ENCODE measurements around the gene OR6V1.

OR6V1 gene, protein sequence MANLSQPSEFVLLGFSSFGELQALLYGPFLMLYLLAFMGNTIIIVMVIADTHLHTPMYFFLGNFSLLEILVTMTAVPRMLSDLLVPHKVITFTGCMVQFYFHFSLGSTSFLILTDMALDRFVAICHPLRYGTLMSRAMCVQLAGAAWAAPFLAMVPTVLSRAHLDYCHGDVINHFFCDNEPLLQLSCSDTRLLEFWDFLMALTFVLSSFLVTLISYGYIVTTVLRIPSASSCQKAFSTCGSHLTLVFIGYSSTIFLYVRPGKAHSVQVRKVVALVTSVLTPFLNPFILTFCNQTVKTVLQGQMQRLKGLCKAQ

GRCh38 chr7:143052041-143052440, at the start of gene OR6V1:
Gene OR6V1 (plus strand): TSS chr7:143052341. CDS start chr7:143052341, 0 bp downstream.
- CTCF ChIA-PET, result interaction anchor here (1.6 kb wide), 1 partner anchor 8 kb away, joined by 3 read pairs; no protein-coding TSS in a partner anchor
- TF ChIP-seq CTCF (IDR thresholded peaks at IDR 0.05; ENCODE audit: control extremely low read depth, extremely low read depth, low read depth, missing control alignments), result no peak
- POLR2A ChIA-PET, result no interaction called here
- DNase-seq (ENCODE audit: extremely low spot score), result no peak

DNA sequence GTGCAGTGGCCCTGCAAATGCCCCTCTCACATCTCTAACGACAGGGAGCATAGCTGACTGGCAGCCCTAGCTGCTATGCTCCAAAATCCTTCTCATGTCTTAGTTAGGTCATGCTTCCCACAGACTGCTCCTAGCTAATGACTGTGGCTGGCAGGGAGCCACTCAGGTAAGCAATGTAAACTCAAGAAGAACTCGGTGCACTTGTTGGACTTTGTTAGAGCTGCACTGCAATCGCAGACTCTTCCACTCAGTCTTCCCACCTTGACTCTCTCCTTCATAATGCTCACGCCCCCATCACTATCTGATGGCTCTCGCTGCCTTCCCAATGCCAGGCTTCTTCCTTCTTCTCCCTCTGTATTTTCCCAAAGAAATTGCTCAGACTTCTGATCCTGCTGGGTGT, 49.2 kb upstream of the OR6V1 start:
- POLR2A ChIA-PET, result no interaction called here
- no peak for DNase-seq (ENCODE audit: extremely low spot score)
- CTCF ChIA-PET, result interaction anchor here (0.7 to 22.7 kb wide), 38 partner anchors 10 to 445 kb away, joined by 3 to 495 read pairs (median 4); partner anchors contain the start of genes EPHB6 and TAS2R40
- no peak for TF ChIP-seq CTCF (IDR thresholded peaks at IDR 0.05; ENCODE audit: control extremely low read depth, extremely low read depth, low read depth, missing control alignments)

DNA sequence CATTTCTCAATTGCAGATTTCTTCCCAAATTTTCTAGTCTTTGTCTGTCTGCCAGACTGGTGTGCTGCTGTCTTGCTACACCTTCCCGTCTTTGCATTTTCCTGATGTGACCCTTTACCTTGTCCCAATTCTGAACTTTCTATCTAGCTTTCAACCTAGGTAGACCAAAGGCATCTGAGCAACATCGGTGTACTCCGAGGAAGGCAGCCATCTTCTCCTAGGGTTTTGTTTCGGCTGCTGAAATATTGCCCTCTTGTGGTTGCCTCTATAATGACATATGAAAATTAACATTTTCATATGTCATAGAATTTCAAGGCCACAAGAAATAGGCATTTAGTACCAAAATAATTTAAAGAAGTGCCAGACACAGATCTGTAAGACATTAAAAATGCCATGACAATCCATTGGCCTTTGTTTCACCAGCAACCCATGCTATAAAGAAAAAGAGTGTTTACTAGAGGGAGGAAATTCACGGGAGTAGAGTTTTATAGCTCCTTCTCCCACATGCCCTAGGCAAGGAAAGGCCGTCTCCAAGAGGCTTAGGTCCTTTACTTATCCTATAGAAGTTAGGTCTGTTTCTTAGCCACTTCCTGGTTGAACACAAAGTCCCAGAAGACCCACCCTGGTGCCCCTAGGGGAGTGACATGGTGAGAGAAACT, 48.6 kb upstream of the OR6V1 start:
- ChIA-PET CTCF (interaction anchor here (0.6 to 22.7 kb wide), 39 partner anchors 9 to 469 kb away, joined by 3 to 495 read pairs (median 4); partner anchors contain the start of genes EPHB6 and TAS2R40), POLR2A (no interaction called here)
- peak; percentile 62 for TF ChIP-seq CTCF (IDR thresholded peaks at IDR 0.05; ENCODE audit: control extremely low read depth, extremely low read depth, low read depth, missing control alignments)
- peak; percentile 60 for DNase-seq (ENCODE audit: extremely low spot score)

GRCh38 chr7:143005632-143006260, 46.4 kb upstream of the OR6V1 start:
- TF ChIP-seq CTCF (IDR thresholded peaks at IDR 0.05; ENCODE audit: control extremely low read depth, extremely low read depth, low read depth, missing control alignments), result no peak
- CTCF ChIA-PET, result interaction anchor here (1.0 to 22.7 kb wide), 9 partner anchors 11 to 401 kb away, joined by 3 to 495 read pairs (median 10); partner anchors contain the start of gene TAS2R40
- POLR2A ChIA-PET, result no interaction called here
- no peak for DNase-seq (ENCODE audit: extremely low spot score)

GRCh38 chr7:143008007-143008901, 43.9 kb upstream of the OR6V1 start:
- ChIA-PET CTCF (interaction anchor here (0.6 to 22.7 kb wide), 20 partner anchors 8 to 450 kb away, joined by 3 to 495 read pairs (median 4); partner anchors contain the start of gene TAS2R40), POLR2A (no interaction called here)
- peak; percentile 96 for TF ChIP-seq CTCF (IDR thresholded peaks at IDR 0.05; ENCODE audit: control extremely low read depth, extremely low read depth, low read depth, missing control alignments)
- DNase-seq (ENCODE audit: extremely low spot score), result peak; percentile 69

All from GM10248 (cell line).